Astrocyte (in vitro differentiated cells and primary cell): ENCODE measurements around the gene ATF3.

Source experiments
- EZH2 ChIP-seq: IDR thresholded peaks from 2 replicates; pipeline ENCODE4 v1.6.1; 2012; ENCODE audit warnings: mild to moderate bottlenecking, low read length, inconsistent platforms; ENCODE audit not compliant: insufficient read depth
- TF ChIP-seq, protein P1 (sequence below): IDR thresholded peaks from 2 replicates; pipeline ENCODE4 v1.5.1; 2011; ENCODE audit warnings: low read depth, mild to moderate bottlenecking, inconsistent platforms, low read length, moderate library complexity; ENCODE audit not compliant: insufficient read depth

DNA sequence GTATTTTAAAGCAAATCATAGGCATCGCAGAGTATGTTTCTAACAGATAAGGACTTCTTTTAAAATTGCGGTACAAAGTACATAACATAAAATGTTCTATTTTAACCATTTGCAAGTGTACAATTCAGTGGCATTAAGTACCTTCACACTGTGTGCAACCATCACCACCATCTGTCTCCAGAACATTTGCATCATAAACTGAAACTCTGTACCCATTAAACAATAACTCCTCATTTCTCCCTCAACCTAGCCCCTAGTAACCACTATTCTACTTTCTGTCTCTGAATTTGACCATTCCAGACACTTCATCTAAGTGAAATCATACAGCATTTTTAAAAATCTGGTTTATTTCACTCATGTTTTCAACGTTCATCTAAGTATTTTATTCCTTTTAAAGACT is 16.6 kb upstream of the ATF3 start:
- TF ChIP-seq, protein P1, sequence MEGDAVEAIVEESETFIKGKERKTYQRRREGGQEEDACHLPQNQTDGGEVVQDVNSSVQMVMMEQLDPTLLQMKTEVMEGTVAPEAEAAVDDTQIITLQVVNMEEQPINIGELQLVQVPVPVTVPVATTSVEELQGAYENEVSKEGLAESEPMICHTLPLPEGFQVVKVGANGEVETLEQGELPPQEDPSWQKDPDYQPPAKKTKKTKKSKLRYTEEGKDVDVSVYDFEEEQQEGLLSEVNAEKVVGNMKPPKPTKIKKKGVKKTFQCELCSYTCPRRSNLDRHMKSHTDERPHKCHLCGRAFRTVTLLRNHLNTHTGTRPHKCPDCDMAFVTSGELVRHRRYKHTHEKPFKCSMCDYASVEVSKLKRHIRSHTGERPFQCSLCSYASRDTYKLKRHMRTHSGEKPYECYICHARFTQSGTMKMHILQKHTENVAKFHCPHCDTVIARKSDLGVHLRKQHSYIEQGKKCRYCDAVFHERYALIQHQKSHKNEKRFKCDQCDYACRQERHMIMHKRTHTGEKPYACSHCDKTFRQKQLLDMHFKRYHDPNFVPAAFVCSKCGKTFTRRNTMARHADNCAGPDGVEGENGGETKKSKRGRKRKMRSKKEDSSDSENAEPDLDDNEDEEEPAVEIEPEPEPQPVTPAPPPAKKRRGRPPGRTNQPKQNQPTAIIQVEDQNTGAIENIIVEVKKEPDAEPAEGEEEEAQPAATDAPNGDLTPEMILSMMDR: no peak
- TF ChIP-seq EZH2: no peak
